Peyer's patch (tissue), 4 donors: Measurements from ENCODE around the gene CPED1. TPM values are rescaled to one million over a fixed set of nuclear protein-coding genes. Genes with fewer than 3 reads are reported as not detected.

ENCODE experiments used
- DNase-seq, 3 donors: peaks; one replicate each; pipeline ENCODE4 v3.0.0-alpha.2; 2017 to 2019
- H3K27ac ChIP-seq, 4 donors: fragments of 200-600 bp; sonication (generic); one replicate each; pipeline ENCODE4 v1.5.1; 2016 to 2019
- H3K27me3 ChIP-seq, 2 donors: fragments of 200-600 bp; sonication (generic); one replicate each; pipeline ENCODE4 v1.5.1; 2019
- H3K36me3 ChIP-seq, 3 donors: fragments of 200-600 bp; sonication (generic); one replicate each; pipeline ENCODE4 v1.5.1; 2016 to 2019
- H3K4me1 ChIP-seq, 4 donors: fragments of 200-600 bp; sonication (generic); one replicate each; pipeline ENCODE4 v1.5.1; 2016 to 2019
- H3K4me3 ChIP-seq, 4 donors: fragments of 200-600 bp; sonication (generic); 1 replicate in 3 of 4; 2 replicates in 1 of 4; pipeline ENCODE4 v1.5.1; 2016 to 2019; ENCODE audit warnings: mild to moderate bottlenecking in 1 of 4
- H3K9me3 ChIP-seq, 4 donors: fragments of 200-600 bp; sonication (generic); one replicate each; pipeline ENCODE4 v1.5.1; 2016 to 2019; ENCODE audit warnings: mild to moderate bottlenecking in 1 of 4
- POLR2A ChIP-seq, 2 donors: fragments of 450-650 bp; IDR thresholded peaks; one replicate each; pipeline ENCODE4 v1.5.1; 2017; ENCODE audit warnings: antibody characterized with exemption in 2 of 2, mild to moderate bottlenecking in 2 of 2, moderate library complexity in 2 of 2
- total RNA-seq, 4 donors: library from RNA; depleted of rRNA; stranded (reverse); fragments of >200 nt; gene quantifications; one replicate each; pipeline ENCODE4 v1.1.0, GENCODE V29; 2016
- TF ChIP-seq, protein P1 (sequence below), 6 experiments: fragments of 450-650 bp in 4 of 6; fragments of 200-600 bp in 2 of 6; sonication (generic) in 1 of 6; IDR thresholded peaks; one replicate each; pipeline ENCODE4 v1.5.1; 2017 to 2019; ENCODE audit warnings: antibody characterized with exemption in 6 of 6, mild to moderate bottlenecking in 3 of 6, moderate library complexity in 1 of 6

The CPED1 gene
- total RNA-seq, 4 donors from 2014 or later = 4.4 to 50.3 (median 8.5) TPM

DNA sequence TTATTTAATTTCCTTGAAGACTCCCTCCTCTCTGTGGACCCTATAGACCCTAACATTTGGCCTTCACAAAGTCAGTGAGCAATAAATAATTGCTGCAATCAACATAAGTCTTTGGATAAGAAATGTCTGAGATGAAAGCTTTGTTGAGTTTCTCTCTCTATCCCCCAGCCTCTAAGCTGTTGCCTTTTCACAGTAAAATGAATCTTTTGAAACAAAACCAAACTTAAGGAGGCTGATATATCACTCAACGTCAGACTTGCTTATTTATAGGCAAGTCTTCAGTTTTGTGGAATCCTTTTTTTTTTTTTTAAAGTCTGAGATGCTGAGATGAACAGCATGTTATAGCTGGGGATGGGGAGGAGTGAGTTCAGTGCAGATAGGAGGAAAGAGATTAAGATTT lies 10.0 kb downstream of the CPED1 start:
- Histone ChIP-seq H3K27ac (peak overlapping the region in 1 of 4 donors; percentile 20), H3K4me1 (peaks cover 0 to 6% (median 2%) of the 10 kb centered on the region in 4 donors)
- TF ChIP-seq, protein P1, sequence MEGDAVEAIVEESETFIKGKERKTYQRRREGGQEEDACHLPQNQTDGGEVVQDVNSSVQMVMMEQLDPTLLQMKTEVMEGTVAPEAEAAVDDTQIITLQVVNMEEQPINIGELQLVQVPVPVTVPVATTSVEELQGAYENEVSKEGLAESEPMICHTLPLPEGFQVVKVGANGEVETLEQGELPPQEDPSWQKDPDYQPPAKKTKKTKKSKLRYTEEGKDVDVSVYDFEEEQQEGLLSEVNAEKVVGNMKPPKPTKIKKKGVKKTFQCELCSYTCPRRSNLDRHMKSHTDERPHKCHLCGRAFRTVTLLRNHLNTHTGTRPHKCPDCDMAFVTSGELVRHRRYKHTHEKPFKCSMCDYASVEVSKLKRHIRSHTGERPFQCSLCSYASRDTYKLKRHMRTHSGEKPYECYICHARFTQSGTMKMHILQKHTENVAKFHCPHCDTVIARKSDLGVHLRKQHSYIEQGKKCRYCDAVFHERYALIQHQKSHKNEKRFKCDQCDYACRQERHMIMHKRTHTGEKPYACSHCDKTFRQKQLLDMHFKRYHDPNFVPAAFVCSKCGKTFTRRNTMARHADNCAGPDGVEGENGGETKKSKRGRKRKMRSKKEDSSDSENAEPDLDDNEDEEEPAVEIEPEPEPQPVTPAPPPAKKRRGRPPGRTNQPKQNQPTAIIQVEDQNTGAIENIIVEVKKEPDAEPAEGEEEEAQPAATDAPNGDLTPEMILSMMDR (IDR thresholded peaks at IDR 0.05) = no peak
- TF ChIP-seq POLR2A (IDR thresholded peaks at IDR 0.05) = no peak

GRCh38 chr7:120998996-120999565 lies 10.6 kb downstream of the CPED1 start:
- TF ChIP-seq, protein P1 (IDR thresholded peaks at IDR 0.05) = no peak
- TF ChIP-seq POLR2A (IDR thresholded peaks at IDR 0.05) = no peak
- Histone ChIP-seq H3K4me1 (peaks cover 0 to 6% (median 2%) of the 10 kb centered on the region in 4 donors), H3K9me3 (no peaks in the 10 kb centered on the region), H3K27me3 (no peaks in the 10 kb centered on the region), H3K4me3 (no peak overlapping the region), H3K27ac (peak overlapping the region in 1 of 4 donors; percentile 65), H3K36me3 (no peaks in the 10 kb centered on the region)
- no peak for DNase-seq

More for the DNA sequence above, 10.0 kb downstream of the CPED1 start:
- no peak overlapping the region for H3K4me3 ChIP-seq
- H3K36me3 ChIP-seq = no peaks in the 10 kb centered on the region
- DNase-seq = no peak
- no peaks in the 10 kb centered on the region for H3K9me3 ChIP-seq
- H3K27me3 ChIP-seq = no peaks in the 10 kb centered on the region

DNA sequence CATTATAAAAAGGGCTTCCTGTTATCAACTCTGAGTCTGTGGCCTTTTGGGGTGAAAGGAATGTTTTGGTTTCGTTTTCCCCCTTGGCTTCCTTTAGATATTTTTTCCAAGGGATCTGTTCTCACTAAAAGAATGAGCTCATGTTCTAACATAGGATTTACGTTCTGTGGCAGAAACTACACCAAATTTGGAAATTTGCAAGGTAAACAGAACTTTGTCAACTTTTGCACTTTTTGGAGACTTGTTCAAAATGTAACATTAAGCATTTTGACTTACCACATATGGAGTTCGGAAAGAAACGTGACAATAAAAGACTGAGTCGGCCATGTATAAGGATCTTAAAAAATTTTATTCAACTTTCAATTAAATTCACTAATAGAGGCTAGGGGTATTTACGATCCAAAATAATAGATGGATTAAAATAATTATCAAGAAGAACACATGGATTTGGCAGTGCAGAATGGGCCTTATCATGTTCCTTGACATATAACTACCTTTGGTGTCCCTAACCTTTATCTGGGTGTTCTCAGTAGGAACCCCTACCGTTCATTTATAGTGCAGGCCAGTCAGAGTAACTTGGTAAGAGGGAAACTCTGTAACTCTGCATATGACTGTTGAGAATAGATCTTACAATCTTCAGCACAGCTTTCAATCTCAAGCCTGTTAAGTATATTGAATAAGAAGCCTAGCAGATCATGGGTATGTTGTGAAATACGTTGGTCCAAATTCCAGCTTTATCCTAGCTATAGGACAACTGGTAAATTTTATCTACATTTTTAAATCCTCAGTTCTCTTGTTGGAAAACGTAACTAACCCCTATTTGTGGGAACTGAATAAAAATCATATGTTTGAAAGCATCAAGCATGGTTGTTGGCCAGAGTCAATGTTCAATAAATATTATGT lies 11.8 kb downstream of the CPED1 start:
- no peaks in the 10 kb centered on the region for H3K27me3 ChIP-seq
- H3K4me1 ChIP-seq = peaks cover 0 to 6% (median 2%) of the 10 kb centered on the region in 4 donors
- H3K4me3 ChIP-seq = no peak overlapping the region
- H3K27ac ChIP-seq = peak overlapping the region in 2 of 4 donors; percentile 15 to 65
- no peaks in the 10 kb centered on the region for H3K36me3 ChIP-seq
- H3K9me3 ChIP-seq = no peaks in the 10 kb centered on the region
- no peak for DNase-seq
- TF ChIP-seq, protein P1 (IDR thresholded peaks at IDR 0.05) = no peak
- TF ChIP-seq POLR2A (IDR thresholded peaks at IDR 0.05) = no peak

- no peak for DNase-seq
- H3K9me3 ChIP-seq = no peaks in the 10 kb centered on the region
- TF ChIP-seq, protein P1 (IDR thresholded peaks at IDR 0.05) = no peak
- TF ChIP-seq POLR2A (IDR thresholded peaks at IDR 0.05) = no peak
- H3K27me3 ChIP-seq = no peaks in the 10 kb centered on the region
- H3K36me3 ChIP-seq = no peaks in the 10 kb centered on the region
- H3K4me3 ChIP-seq = no peak overlapping the region
- H3K4me1 ChIP-seq = peaks cover 0 to 3% (median 1%) of the 10 kb centered on the region in 4 donors
- peak overlapping the region in 1 of 4 donors; percentile 65 for H3K27ac ChIP-seq
Observed at GRCh38 chr7:121001234-121001906, 12.9 kb downstream of the CPED1 start.

DNA sequence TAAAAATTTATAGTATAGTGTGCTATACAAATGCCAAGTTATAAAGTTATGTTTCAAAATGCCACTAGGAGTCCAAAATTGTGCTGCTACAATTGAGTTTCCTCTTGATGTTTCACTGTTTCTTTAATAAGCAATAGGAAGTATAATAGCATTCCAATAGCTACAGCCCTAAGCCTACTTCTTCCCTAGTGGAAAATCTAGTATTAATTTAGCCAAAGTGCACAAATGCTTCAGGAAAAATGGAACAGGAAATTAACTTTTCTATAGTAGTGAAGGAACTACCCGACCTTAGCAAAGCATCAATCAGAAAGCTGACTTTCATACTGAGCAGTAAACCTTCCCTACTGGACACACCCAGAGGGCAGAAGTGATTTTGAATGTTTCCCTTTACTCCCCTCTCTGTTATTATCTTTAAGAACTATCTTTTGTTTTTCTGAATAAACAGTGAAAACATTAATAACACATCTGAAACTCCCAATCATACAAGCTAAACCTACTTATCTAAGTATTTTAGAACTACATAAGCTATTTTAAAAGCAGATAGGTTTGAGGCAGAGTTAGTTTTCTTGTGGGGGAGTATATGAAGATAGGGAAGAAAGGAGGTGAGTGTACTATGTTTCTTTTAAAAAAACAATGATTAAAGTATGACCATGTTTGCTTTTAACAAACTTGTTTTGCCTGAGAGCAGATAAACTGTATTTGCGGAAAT lies 13.7 kb downstream of the CPED1 start:
- TF ChIP-seq, protein P1 (IDR thresholded peaks at IDR 0.05) = no peak
- TF ChIP-seq POLR2A (IDR thresholded peaks at IDR 0.05) = no peak
- DNase-seq = no peak
- H3K27ac ChIP-seq = no peak overlapping the region

More for the DNA sequence above, 13.7 kb downstream of the CPED1 start:
- Histone ChIP-seq H3K9me3 (no peaks in the 10 kb centered on the region), H3K4me3 (no peak overlapping the region), H3K27me3 (no peaks in the 10 kb centered on the region), H3K36me3 (no peaks in the 10 kb centered on the region), H3K4me1 (no peaks in the 10 kb centered on the region)
